Fibroblast of lung (primary cell): ENCODE data around the gene RALA. TPM values are rescaled to one million over a fixed set of nuclear protein-coding genes. Genes with fewer than 3 reads are reported as not detected.
A peak's percentile ranks its signal among the peaks of the same experiment; 100 is the strongest.

ENCODE experiments used
- DNase-seq, 2 donors: peaks; one replicate each; pipeline versions ENCODE4 v3.0.0 to v3.0.0-alpha.2; 2010; ENCODE audit warnings: low read depth in 2 of 2
- H2AFZ ChIP-seq: 2 replicates; pipeline ENCODE4 v1.5.1; 2012; ENCODE audit warnings: low read length, control low read depth, inconsistent platforms
- H3K27ac ChIP-seq: 2 replicates; pipeline ENCODE4 v1.5.1; 2011; ENCODE audit warnings: low read length, control low read depth; ENCODE audit not compliant: insufficient read depth
- H3K27me3 ChIP-seq: 2 replicates; pipeline ENCODE4 v1.5.1; 2011; ENCODE audit warnings: mild to moderate bottlenecking, low read length; ENCODE audit not compliant: control insufficient read depth, insufficient read depth
- H3K36me3 ChIP-seq: 2 replicates; pipeline ENCODE4 v1.5.1; 2011; ENCODE audit warnings: low read length; ENCODE audit not compliant: control insufficient read depth, insufficient read depth
- H3K4me1 ChIP-seq: 2 replicates; pipeline ENCODE4 v1.5.1; 2011; ENCODE audit warnings: low read length; ENCODE audit not compliant: control insufficient read depth, insufficient read depth; ENCODE audit errors: extremely low read depth
- H3K4me2 ChIP-seq: 2 replicates; pipeline ENCODE4 v1.5.1; 2011; ENCODE audit warnings: low read length, control low read depth; ENCODE audit not compliant: insufficient read depth; ENCODE audit errors: extremely low read depth
- H3K4me3 ChIP-seq, 4 experiments: fragments of 200-600 bp in 1 of 4; sonication (generic) in 1 of 4; replicated peaks in 1 of 4; 2 replicates each; pipeline ENCODE4 v1.5.1; 2011 to 2016; ENCODE audit warnings: low read length in 4 of 4, low read depth in 3 of 4, mild to moderate bottlenecking in 3 of 4, control low read depth in 2 of 4, inconsistent platforms in 1 of 4, mixed read lengths in 1 of 4; ENCODE audit not compliant: insufficient read depth in 1 of 4; ENCODE audit errors: control extremely low read depth in 1 of 4
- H3K79me2 ChIP-seq: 2 replicates; pipeline ENCODE4 v1.5.1; 2012; ENCODE audit warnings: mild to moderate bottlenecking, low read length, inconsistent platforms; ENCODE audit not compliant: control insufficient read depth, insufficient read depth
- H3K9ac ChIP-seq: 2 replicates; pipeline ENCODE4 v1.5.1; 2011; ENCODE audit warnings: mild to moderate bottlenecking, low read length, control low read depth; ENCODE audit not compliant: insufficient read depth
- H3K9me3 ChIP-seq: 2 replicates; pipeline ENCODE4 v1.5.1; 2012; ENCODE audit warnings: low read depth, low read length; ENCODE audit not compliant: control insufficient read depth, insufficient read depth
- H4K20me1 ChIP-seq: 2 replicates; pipeline ENCODE4 v1.5.1; 2011; ENCODE audit warnings: low read length; ENCODE audit not compliant: control insufficient read depth, insufficient read depth; ENCODE audit errors: extremely low read depth
- CTCF ChIP-seq, 2 donors: IDR thresholded peaks in 1 of 2; conservative IDR thresholded peaks in 1 of 2; 1 replicate in 1 of 2; 2 replicates in 1 of 2; pipeline ENCODE4 v1.5.1; 2011 to 2012; ENCODE audit warnings: low read length in 2 of 2, control low read depth in 1 of 2, inconsistent platforms in 1 of 2, low read depth in 1 of 2, mild to moderate bottlenecking in 1 of 2
- EZH2 ChIP-seq: IDR thresholded peaks from 2 replicates; pipeline ENCODE4 v1.5.1; 2012; ENCODE audit warnings: low read length, control low read depth, mild to moderate bottlenecking; ENCODE audit errors: missing control alignments
- polyA plus RNA-seq, 2 donors: library from polyadenylated mRNA; depleted of rRNA in 1 of 2; stranded (reverse) in 1 of 2; unstranded in 1 of 2; fragments of >200 nt; gene quantifications; 2 replicates each; pipeline ENCODE4 v1.2.1, GENCODE V29; 2011 to 2012; ENCODE audit warnings: missing spikeins in 1 of 2
- total RNA-seq: library from RNA; depleted of rRNA; stranded (reverse); fragments of >200 nt; gene quantifications from 2 replicates; pipeline ENCODE4 v1.2.1, GENCODE V29; 2014

RALA gene
- total and polyA plus RNA-seq, 2 donors (not counting 1 experiment from before 2014, with no cell fraction given), result 46.1 to 50.9 TPM

GRCh38 chr7:39746103-39746819 is 122.9 kb downstream of the RALA start:
- Histone ChIP-seq H3K9me3 (no peaks in the 10 kb centered on the region), H3K9ac (no peak overlapping the region), H3K79me2 (no peaks in the 10 kb centered on the region), H2AFZ (no peak overlapping the region), H3K4me2 (peak overlapping the region; percentile 39), H3K4me1 (peaks cover 3% of the 10 kb centered on the region), H4K20me1 (no peaks in the 10 kb centered on the region), H3K36me3 (no peaks in the 10 kb centered on the region), H3K27me3 (no peaks in the 10 kb centered on the region), H3K27ac (no peak overlapping the region), H3K4me3 (no peak overlapping the region)
- peak; percentile 71 to 82 for DNase-seq
- TF ChIP-seq CTCF (conservative IDR thresholded peaks at IDR 0.05 in 1 of 2, IDR thresholded peaks at IDR 0.05 in 1 of 2; ENCODE audit: low read depth in 1 of 2, low read length in 2 of 2) (peak; percentile 80), EZH2 (no peak)

- H3K4me2 ChIP-seq, result no peak overlapping the region
- no peaks in the 10 kb centered on the region for H3K27me3 ChIP-seq
- no peaks in the 10 kb centered on the region for H3K36me3 ChIP-seq
- no peak overlapping the region for H3K9ac ChIP-seq
- no peak overlapping the region for H3K27ac ChIP-seq
- TF ChIP-seq CTCF (conservative IDR thresholded peaks at IDR 0.05 in 1 of 2, IDR thresholded peaks at IDR 0.05 in 1 of 2; ENCODE audit: low read depth in 1 of 2, low read length in 2 of 2), result no peak
- TF ChIP-seq EZH2, result no peak
- no peaks in the 10 kb centered on the region for H3K79me2 ChIP-seq
- H2AFZ ChIP-seq, result no peak overlapping the region
- peak; percentile 61 to 78 for DNase-seq
- H3K4me3 ChIP-seq, result no peak overlapping the region
- peaks cover 7% of the 10 kb centered on the region for H3K4me1 ChIP-seq
- H4K20me1 ChIP-seq, result no peaks in the 10 kb centered on the region
- H3K9me3 ChIP-seq, result no peaks in the 10 kb centered on the region
These were observed 125.8 kb downstream of the RALA start for GRCh38 chr7:39749177-39749576.

- peaks cover 7% of the 10 kb centered on the region for H3K4me1 ChIP-seq
- H3K4me3 ChIP-seq, result no peak overlapping the region
- no peak overlapping the region for H3K9ac ChIP-seq
- no peak overlapping the region for H3K4me2 ChIP-seq
- no peak overlapping the region for H2AFZ ChIP-seq
- H3K9me3 ChIP-seq, result no peaks in the 10 kb centered on the region
- no peaks in the 10 kb centered on the region for H4K20me1 ChIP-seq
- no peaks in the 10 kb centered on the region for H3K36me3 ChIP-seq
- H3K27ac ChIP-seq, result no peak overlapping the region
- TF ChIP-seq EZH2 (no peak), CTCF (conservative IDR thresholded peaks at IDR 0.05 in 1 of 2, IDR thresholded peaks at IDR 0.05 in 1 of 2; ENCODE audit: low read depth in 1 of 2, low read length in 2 of 2) (no peak)
- no peaks in the 10 kb centered on the region for H3K79me2 ChIP-seq
- H3K27me3 ChIP-seq, result no peaks in the 10 kb centered on the region
- no peak for DNase-seq
These were observed 126.3 kb downstream of the RALA start for GRCh38 chr7:39749717-39750116.
